Spleen (tissue), 11 donors: Measurements from ENCODE around the gene POU6F2. TPM values are rescaled to one million over a fixed set of nuclear protein-coding genes. Genes with fewer than 3 reads are reported as not detected.

Source experiments
- DNase-seq: peaks from one replicate; pipeline ENCODE4 v3.0.0-alpha.2; 2020
- H3K27ac ChIP-seq, 8 donors: fragments of 200-600 bp; sonication (generic) in 7 of 8; 1 replicate in 4 of 8; 2 replicates in 4 of 8; pipeline versions ENCODE4 v1.5.0 to v1.8.0; 2016 to 2021; ENCODE audit warnings: inconsistent platforms in 4 of 8, mild to moderate bottlenecking in 4 of 8, moderate library complexity in 1 of 8
- H3K27me3 ChIP-seq, 7 donors: fragments of 200-600 bp; sonication (generic) in 6 of 7; replicated peaks in 1 of 7; 1 replicate in 4 of 7; 2 replicates in 3 of 7; pipeline versions ENCODE4 v1.5.0 to v1.8.0; 2016 to 2021; ENCODE audit warnings: inconsistent platforms in 3 of 7, mild to moderate bottlenecking in 1 of 7
- H3K36me3 ChIP-seq, 6 donors: fragments of 200-600 bp; sonication (generic) in 5 of 6; 1 replicate in 4 of 6; 2 replicates in 2 of 6; pipeline versions ENCODE4 v1.5.0 to v1.8.0; 2016 to 2021; ENCODE audit warnings: inconsistent platforms in 2 of 6
- H3K4me1 ChIP-seq, 6 donors: fragments of 200-600 bp; sonication (generic) in 5 of 6; 1 replicate in 3 of 6; 2 replicates in 3 of 6; pipeline versions ENCODE4 v1.5.0 to v1.8.0; 2016 to 2021; ENCODE audit warnings: inconsistent platforms in 3 of 6
- H3K4me3 ChIP-seq, 8 donors: fragments of 200-600 bp; sonication (generic) in 7 of 8; 1 replicate in 4 of 8; 2 replicates in 4 of 8; pipeline versions ENCODE4 v1.5.0 to v1.8.0; 2016 to 2021; ENCODE audit warnings: inconsistent platforms in 4 of 8, mild to moderate bottlenecking in 4 of 8, moderate library complexity in 2 of 8
- H3K9me3 ChIP-seq, 8 donors: fragments of 200-600 bp; sonication (generic) in 7 of 8; 1 replicate in 4 of 8; 2 replicates in 4 of 8; pipeline versions ENCODE4 v1.5.0 to v1.8.0; 2016 to 2021; ENCODE audit warnings: inconsistent platforms in 4 of 8
- CTCF ChIP-seq, 11 experiments: fragments of 200-600 bp in 7 of 11; fragments of 450-650 bp in 4 of 11; sonication (generic) in 4 of 11; IDR thresholded peaks in 8 of 11; conservative IDR thresholded peaks in 3 of 11; 1 replicate in 7 of 11; 2 replicates in 4 of 11; pipeline versions ENCODE4 v1.4.0 to v1.8.0; 2016 to 2021; ENCODE audit warnings: antibody characterized with exemption in 11 of 11, inconsistent platforms in 4 of 11, mild to moderate bottlenecking in 1 of 11
- POLR2A ChIP-seq, 3 donors: fragments of 450-650 bp; IDR thresholded peaks; one replicate each; pipeline ENCODE4 v1.5.1; 2017; ENCODE audit warnings: antibody characterized with exemption in 3 of 3, mild to moderate bottlenecking in 1 of 3
- POLR2AphosphoS5 ChIP-seq, 3 donors: sonication (generic); formaldehyde crosslinking; IDR thresholded peaks; one replicate each; pipeline ENCODE4 v1.5.1; 2017; ENCODE audit warnings: antibody characterized with exemption in 3 of 3
- WGBS, 5 donors: extraction: QIAGEN DNeasy Blood & Tissue Kit in 3 of 5; methylation state at CpG; one replicate each; pipeline versions ENCODE4 v1.1.5 to v1.1.7; 2013 to 2018; 5-methylcytosine and 5-hydroxymethylcytosine counted together
- intact Hi-C: fragments of 100-400 bp; cut with DNase I; formaldehyde crosslinking; loops from one replicate; pipeline ENCODE4 v1.15.0; 2023; ENCODE audit warnings: low total_unique reads
- polyA plus RNA-seq, 3 donors: library from polyadenylated mRNA; stranded (reverse); fragments of 200-250 nt; gene quantifications; one replicate each; pipeline ENCODE4 v1.2.1, GENCODE V29; 2013
- total RNA-seq, 7 donors: library from RNA; depleted of rRNA in 3 of 7; stranded (reverse); fragments of >200 nt in 3 of 7; fragmentation: NEBNext Ultra II Directional in 4 of 7; extraction: Animal tissue kit (Norgen Biotek cat#: 25700) in 4 of 7; gene quantifications; one replicate each; pipeline versions ENCODE4 v1.1.0 to v1.2.1, GENCODE V29; 2016 to 2021
- donor health status: healthy with polysubstance abuse.
- donor health status: DM: no; HTN: no; CAD: no; lungs with moderate emphysema.
- donor health status: DM: no; HTN: no; CAD: no.
- donor health status: Bipolar disorder and iron deficiency.
- donor health status: healthy.
- donor health status: DM: no; HTN: no; CAD: no.
- donor health status: DM: yes; HTN: yes; CAD: no.

POU6F2 gene
- total and polyA plus RNA-seq, 10 donors = 0.04 to 0.54 (median 0.23) TPM; not detected in 7

GRCh38 chr7:39133088-39133487 lies 155.4 kb downstream of the POU6F2 start:
- H3K4me1 ChIP-seq = no peaks in the 10 kb centered on the region
- no peaks in the 10 kb centered on the region for H3K36me3 ChIP-seq
- 84 to 93% (median 87%) methylated on average over 4 of the region's 4 CpGs for WGBS, 5 donors
- no peak for DNase-seq
- intact Hi-C loops = no loop called here
- H3K27ac ChIP-seq = no peak overlapping the region
- peaks cover 0 to 20% (median 0%) of the 10 kb centered on the region in 7 donors for H3K27me3 ChIP-seq
- no peak overlapping the region for H3K4me3 ChIP-seq
- TF ChIP-seq CTCF (IDR thresholded peaks at IDR 0.05 in 8 of 11, conservative IDR thresholded peaks at IDR 0.05 in 3 of 11) = no peak
- TF ChIP-seq POLR2AphosphoS5 (IDR thresholded peaks at IDR 0.05) = no peak
- TF ChIP-seq POLR2A (IDR thresholded peaks at IDR 0.05) = no peak
- H3K9me3 ChIP-seq = peaks cover 0 to 6% (median 0%) of the 10 kb centered on the region in 8 donors

- Histone ChIP-seq H3K9me3 (peaks cover 0 to 19% (median 5%) of the 10 kb centered on the region in 8 donors), H3K4me3 (no peak overlapping the region), H3K27ac (no peak overlapping the region), H3K36me3 (no peaks in the 10 kb centered on the region), H3K4me1 (no peaks in the 10 kb centered on the region), H3K27me3 (peaks cover 0 to 4% (median 0%) of the 10 kb centered on the region in 7 donors)
- intact Hi-C loops = no loop called here
- 73 to 90% (median 85%) methylated on average over 1 of the region's 1 CpG for WGBS, 5 donors
- TF ChIP-seq POLR2AphosphoS5 (IDR thresholded peaks at IDR 0.05) = no peak
- no peak for TF ChIP-seq POLR2A (IDR thresholded peaks at IDR 0.05)
- no peak for TF ChIP-seq CTCF (IDR thresholded peaks at IDR 0.05 in 8 of 11, conservative IDR thresholded peaks at IDR 0.05 in 3 of 11)
- no peak for DNase-seq
Observed at GRCh38 chr7:39137480-39137879, 159.8 kb downstream of the POU6F2 start.

GRCh38 chr7:39142750-39143149 lies 165.0 kb downstream of the POU6F2 start:
- intact Hi-C loops = no loop called here
- WGBS, 5 donors = 80 to 93% (median 89%) methylated on average over 1 of the region's 1 CpG
- peaks cover 0 to 13% (median 5%) of the 10 kb centered on the region in 8 donors for H3K9me3 ChIP-seq

GRCh38 chr7:39144420-39144819 lies 166.7 kb downstream of the POU6F2 start:
- Histone ChIP-seq H3K27ac (no peak overlapping the region), H3K4me1 (no peaks in the 10 kb centered on the region), H3K4me3 (no peak overlapping the region), H3K27me3 (no peaks in the 10 kb centered on the region), H3K9me3 (peaks cover 0 to 12% (median 4%) of the 10 kb centered on the region in 8 donors), H3K36me3 (no peaks in the 10 kb centered on the region)
- intact Hi-C loops = no loop called here
- 69 to 86% (median 74%) methylated on average over 1 of the region's 1 CpG for WGBS, 5 donors
- DNase-seq = no peak
- TF ChIP-seq POLR2A (IDR thresholded peaks at IDR 0.05) = no peak
- TF ChIP-seq POLR2AphosphoS5 (IDR thresholded peaks at IDR 0.05) = no peak
- TF ChIP-seq CTCF (IDR thresholded peaks at IDR 0.05 in 8 of 11, conservative IDR thresholded peaks at IDR 0.05 in 3 of 11) = no peak

More at GRCh38 chr7:39142750-39143149, 165.0 kb downstream of the POU6F2 start:
- Histone ChIP-seq H3K36me3 (no peaks in the 10 kb centered on the region), H3K4me3 (no peak overlapping the region), H3K27ac (no peak overlapping the region), H3K4me1 (no peaks in the 10 kb centered on the region), H3K27me3 (no peaks in the 10 kb centered on the region)
- TF ChIP-seq POLR2AphosphoS5 (IDR thresholded peaks at IDR 0.05) (no peak), CTCF (IDR thresholded peaks at IDR 0.05 in 8 of 11, conservative IDR thresholded peaks at IDR 0.05 in 3 of 11) (no peak)
- no peak for DNase-seq
